Coronary artery (tissue), 2 donors: ENCODE results near the gene LGALS7B.

ENCODE experiments used
- DNase-seq: peaks from one replicate; pipeline ENCODE4 v3.0.0-alpha.2; 2017; ENCODE audit warnings: low spot score
- H3K27ac ChIP-seq, 2 donors: fragments of 200-600 bp; sonication (generic); one replicate each; pipeline ENCODE4 v1.5.1; 2016 to 2019
- H3K4me3 ChIP-seq: fragments of 200-600 bp; sonication (generic); 2 replicates; pipeline ENCODE4 v1.5.1; 2016; ENCODE audit warnings: mild to moderate bottlenecking, moderate library complexity
- CTCF ChIP-seq: fragments of 200-600 bp; sonication (generic); IDR thresholded peaks from one replicate; pipeline ENCODE4 v1.5.1; 2019; ENCODE audit warnings: antibody characterized with exemption

Gene LGALS7B

GRCh38 chr19:38830039-38830733 lies 41.2 kb downstream of the LGALS7B start:
- H3K4me3 ChIP-seq, result peak overlapping the region; percentile 94
- H3K27ac ChIP-seq, result peak overlapping the region in 1 of 2 donors; percentile 82
- DNase-seq, result no peak
- no peak for TF ChIP-seq CTCF

GRCh38 chr19:38831142-38831605 lies 42.2 kb downstream of the LGALS7B start:
- Histone ChIP-seq H3K4me3 (peak overlapping the region; percentile 94), H3K27ac (peak overlapping the region; percentile 82 to 99)
- TF ChIP-seq CTCF, result no peak
- peak; percentile 89 for DNase-seq

- no peak overlapping the region for H3K4me3 ChIP-seq
- no peak for TF ChIP-seq CTCF
- DNase-seq, result no peak
- H3K27ac ChIP-seq, result peak overlapping the region in 1 of 2 donors; percentile 45
Measured at GRCh38 chr19:38833092-38833425, 44.1 kb downstream of the LGALS7B start.

- no peak overlapping the region for H3K4me3 ChIP-seq
- H3K27ac ChIP-seq, result no peak overlapping the region
- no peak for TF ChIP-seq CTCF
- no peak for DNase-seq
Measured at GRCh38 chr19:38834104-38834490, 45.1 kb downstream of the LGALS7B start.

- TF ChIP-seq CTCF, result no peak
- Histone ChIP-seq H3K4me3 (no peak overlapping the region), H3K27ac (no peak overlapping the region)
- DNase-seq, result no peak
Measured at GRCh38 chr19:38834590-38834989, 45.6 kb downstream of the LGALS7B start.

- Histone ChIP-seq H3K27ac (peak overlapping the region in 1 of 2 donors; percentile 47), H3K4me3 (no peak overlapping the region)
- no peak for TF ChIP-seq CTCF
- no peak for DNase-seq
Measured at GRCh38 chr19:38836159-38836982, 47.4 kb downstream of the LGALS7B start.
